22Rv1 (cell line): ENCODE data around the gene IQCE.
"Not testable (repeated sequence)": the region's sequence is repeated elsewhere in the genome, so short reads cannot be mapped to it uniquely, and the experiment has no call there.

Experiments used
- H3K27ac ChIP-seq: fragments of 450-650 bp; 2 replicates; pipeline ENCODE4 v1.5.1; 2017
- CTCF ChIP-seq: fragments of 450-650 bp; IDR thresholded peaks from 2 replicates; pipeline ENCODE4 v1.5.1; 2017; ENCODE audit warnings: mild to moderate bottlenecking
- ZFX ChIP-seq: fragments of 450-650 bp; IDR thresholded peaks from 2 replicates; pipeline ENCODE4 v1.6.1; 2017; ENCODE audit warnings: antibody characterized with exemption, borderline replicate concordance

The IQCE gene

GRCh38 chr7:2553831-2554581, 4.8 kb upstream of the IQCE start:
- H3K27ac ChIP-seq = peak overlapping the region; percentile 93
- TF ChIP-seq CTCF = no peak
- no peak for TF ChIP-seq ZFX

- no peak for TF ChIP-seq CTCF
- no peak for TF ChIP-seq ZFX
- peak overlapping the region; percentile 93 for H3K27ac ChIP-seq
These were observed 4.1 kb upstream of the IQCE start for GRCh38 chr7:2554661-2555111.

GRCh38 chr7:2555121-2556052, 3.4 kb upstream of the IQCE start, which contains the start of gene BRAT1:
TSS of gene BRAT1 (minus strand) at chr7:2555524. CDS start at chr7:2554431, 1,093 bp downstream.
- peak within 1 kb of the TSS; percentile 93 for H3K27ac ChIP-seq
- TF ChIP-seq ZFX = no peak
- peak; percentile 69 for TF ChIP-seq CTCF

GRCh38 chr7:2559283-2559950, 638 bp downstream of the IQCE start:
- peak overlapping the region; percentile 85 for H3K27ac ChIP-seq
- TF ChIP-seq CTCF (no peak), ZFX (no peak)

GRCh38 chr7:2563955-2564354, 5.2 kb downstream of the IQCE start:
- not testable (repeated sequence) for H3K27ac ChIP-seq

GRCh38 chr7:2564970-2565540, 6.3 kb downstream of the IQCE start:
- H3K27ac ChIP-seq = no peak overlapping the region
- TF ChIP-seq ZFX (no peak), CTCF (no peak)

- TF ChIP-seq ZFX (no peak), CTCF (no peak)
- H3K27ac ChIP-seq = no peak overlapping the region
These were observed 7.6 kb downstream of the IQCE start for GRCh38 chr7:2566348-2566889.
